Measurements from ENCODE around the gene RHOJ. TPM values are rescaled to one million over a fixed set of nuclear protein-coding genes. Genes with fewer than 3 reads are reported as not detected.

RHOJ gene
- total and polyA plus RNA-seq, 2 donors from 2014 or later = 4.0 to 20.0 TPM

DNA sequence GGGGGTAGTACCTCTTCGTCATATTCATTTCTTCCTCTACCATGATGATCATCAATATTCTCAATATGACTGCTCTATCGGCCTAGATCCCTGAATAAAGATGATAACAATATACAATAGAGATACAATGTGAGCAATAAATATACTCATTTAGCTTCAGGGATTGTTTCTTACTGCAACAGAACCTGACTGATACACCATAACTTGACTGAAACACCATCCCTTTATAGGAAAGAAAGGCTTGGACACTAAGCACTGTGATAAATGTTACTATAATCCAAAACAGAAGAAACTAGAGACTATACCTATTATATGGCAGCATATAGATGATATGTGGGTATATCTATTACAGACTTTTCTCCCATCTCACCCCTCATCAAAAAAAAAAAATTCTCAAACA, 1.2 kb upstream of the RHOJ start:
- no peak overlapping the region for H3K4me3 ChIP-seq (ENCODE audit: low read length in 3 of 3)
- no peaks in the 10 kb centered on the region for H3K27me3 ChIP-seq (ENCODE audit: control insufficient read depth, insufficient read depth, low read length)
- H3K9me3 ChIP-seq (ENCODE audit: control insufficient read depth in 2 of 3, insufficient read depth in 1 of 3, low read length in 3 of 3) = no peaks in the 10 kb centered on the region
- no peak overlapping the region for H3K27ac ChIP-seq (ENCODE audit: low read depth in 2 of 2, low read length in 2 of 2)
- FAIRE-seq (no peak), DNase-seq (no peak)
- no peak overlapping the region for H3K9ac ChIP-seq (ENCODE audit: low read length in 3 of 3)
- no peaks in the 10 kb centered on the region for H3K4me1 ChIP-seq (ENCODE audit: control insufficient read depth in 2 of 3, insufficient read depth in 2 of 3, low read depth in 1 of 3, low read length in 3 of 3)
- H3K36me3 ChIP-seq (ENCODE audit: control insufficient read depth in 2 of 3, insufficient read depth in 3 of 3, low read length in 3 of 3) = no peaks in the 10 kb centered on the region
- TF ChIP-seq, protein P1, sequence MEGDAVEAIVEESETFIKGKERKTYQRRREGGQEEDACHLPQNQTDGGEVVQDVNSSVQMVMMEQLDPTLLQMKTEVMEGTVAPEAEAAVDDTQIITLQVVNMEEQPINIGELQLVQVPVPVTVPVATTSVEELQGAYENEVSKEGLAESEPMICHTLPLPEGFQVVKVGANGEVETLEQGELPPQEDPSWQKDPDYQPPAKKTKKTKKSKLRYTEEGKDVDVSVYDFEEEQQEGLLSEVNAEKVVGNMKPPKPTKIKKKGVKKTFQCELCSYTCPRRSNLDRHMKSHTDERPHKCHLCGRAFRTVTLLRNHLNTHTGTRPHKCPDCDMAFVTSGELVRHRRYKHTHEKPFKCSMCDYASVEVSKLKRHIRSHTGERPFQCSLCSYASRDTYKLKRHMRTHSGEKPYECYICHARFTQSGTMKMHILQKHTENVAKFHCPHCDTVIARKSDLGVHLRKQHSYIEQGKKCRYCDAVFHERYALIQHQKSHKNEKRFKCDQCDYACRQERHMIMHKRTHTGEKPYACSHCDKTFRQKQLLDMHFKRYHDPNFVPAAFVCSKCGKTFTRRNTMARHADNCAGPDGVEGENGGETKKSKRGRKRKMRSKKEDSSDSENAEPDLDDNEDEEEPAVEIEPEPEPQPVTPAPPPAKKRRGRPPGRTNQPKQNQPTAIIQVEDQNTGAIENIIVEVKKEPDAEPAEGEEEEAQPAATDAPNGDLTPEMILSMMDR (IDR thresholded peaks at IDR 0.05; ENCODE audit: borderline replicate concordance, extremely low read depth, insufficient read depth) = no peak
- intact Hi-C loops (cut with DNase I) = no loop called here

DNA sequence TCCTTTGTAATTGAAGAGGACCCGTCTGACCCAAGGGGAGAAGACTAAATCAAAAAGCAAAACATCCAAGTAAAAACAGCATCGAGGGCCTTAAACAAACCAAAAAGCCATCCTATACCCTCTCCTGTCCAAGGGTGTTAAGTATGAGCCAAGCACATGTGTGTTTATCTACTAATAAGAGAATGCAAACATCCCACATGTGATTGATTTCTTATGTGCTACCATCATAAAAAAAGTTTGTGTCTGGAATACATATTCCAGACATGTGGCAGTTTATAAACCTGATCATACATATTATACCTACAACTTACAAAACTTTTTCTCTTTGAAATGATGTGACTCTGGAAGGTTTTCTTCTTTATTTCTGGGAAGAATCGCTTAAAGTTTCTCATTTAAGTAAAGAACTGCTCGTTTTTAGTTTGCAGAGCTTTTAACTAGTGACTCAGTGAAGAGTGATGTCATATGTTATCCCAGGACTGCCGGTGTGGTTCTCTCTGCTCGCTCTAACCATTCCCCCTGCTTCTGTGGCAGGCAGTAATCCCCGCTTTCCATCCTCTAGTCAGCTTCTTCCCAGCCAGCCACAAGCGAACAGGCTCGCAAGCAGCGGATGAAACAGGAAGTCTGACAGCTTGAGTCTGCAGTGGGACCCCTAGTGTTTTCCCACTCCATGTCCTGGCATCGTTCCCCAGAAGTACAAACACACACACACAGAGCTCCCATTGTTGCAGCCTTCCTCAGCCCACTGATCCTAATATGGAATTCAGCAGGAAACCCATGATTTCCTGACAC, 431 bp upstream of the RHOJ start:
- DNase-seq (peak; percentile 74 to 97 (median 87)), FAIRE-seq (peak; percentile 72)
- peak overlapping the region; percentile 38 to 67 (median 61) for H3K4me3 ChIP-seq (ENCODE audit: low read length in 3 of 3)
- H3K4me1 ChIP-seq (ENCODE audit: control insufficient read depth in 2 of 3, insufficient read depth in 2 of 3, low read depth in 1 of 3, low read length in 3 of 3) = no peaks in the 10 kb centered on the region
- intact Hi-C loops (cut with DNase I) = no loop called here
- H3K9ac ChIP-seq (ENCODE audit: low read length in 3 of 3) = peak overlapping the region in 2 of 3 donors; percentile 10 to 57
- TF ChIP-seq, protein P1 (IDR thresholded peaks at IDR 0.05; ENCODE audit: borderline replicate concordance, extremely low read depth, insufficient read depth) = no peak
- H3K27ac ChIP-seq (ENCODE audit: low read depth in 2 of 2, low read length in 2 of 2) = peak overlapping the region; percentile 60 to 81
- no peaks in the 10 kb centered on the region for H3K27me3 ChIP-seq (ENCODE audit: control insufficient read depth, insufficient read depth, low read length)
- H3K36me3 ChIP-seq (ENCODE audit: control insufficient read depth in 2 of 3, insufficient read depth in 3 of 3, low read length in 3 of 3) = no peaks in the 10 kb centered on the region
- H3K9me3 ChIP-seq (ENCODE audit: control insufficient read depth in 2 of 3, insufficient read depth in 1 of 3, low read length in 3 of 3) = no peaks in the 10 kb centered on the region

DNA sequence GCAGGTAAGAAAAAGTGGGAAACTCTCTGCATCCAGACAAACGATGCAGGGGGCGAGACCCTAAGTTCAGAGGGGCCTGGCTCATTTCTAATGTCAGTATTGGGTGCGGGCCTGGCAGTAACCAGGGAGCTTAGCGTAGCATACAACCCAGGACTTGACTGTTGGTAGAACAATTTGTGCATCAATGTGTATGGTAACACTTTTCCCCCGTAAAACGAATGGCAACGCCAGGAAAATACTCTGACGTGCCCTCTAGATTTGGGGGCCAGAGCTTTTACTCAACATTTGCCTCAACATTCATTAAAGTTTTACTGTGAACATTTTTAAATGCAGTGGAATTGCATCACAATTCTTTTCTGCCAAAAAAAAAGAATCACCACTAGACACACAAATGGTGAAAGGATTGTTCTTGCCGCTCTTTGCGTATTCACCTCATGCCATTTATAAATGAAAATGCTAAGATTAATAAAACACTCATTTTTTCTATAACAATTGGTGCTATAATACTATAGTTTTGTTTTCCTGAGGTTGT, 867 bp downstream of the RHOJ start:
- no peaks in the 10 kb centered on the region for H3K27me3 ChIP-seq (ENCODE audit: control insufficient read depth, insufficient read depth, low read length)
- H3K9me3 ChIP-seq (ENCODE audit: control insufficient read depth in 2 of 3, insufficient read depth in 1 of 3, low read length in 3 of 3) = no peaks in the 10 kb centered on the region
- intact Hi-C loops (cut with DNase I) = no loop called here
- H3K27ac ChIP-seq (ENCODE audit: low read depth in 2 of 2, low read length in 2 of 2) = peak overlapping the region in 1 of 2 donors; percentile 60
- H3K4me3 ChIP-seq (ENCODE audit: low read length in 3 of 3) = peak overlapping the region; percentile 38 to 67 (median 61)
- peak overlapping the region in 2 of 3 donors; percentile 10 to 57 for H3K9ac ChIP-seq (ENCODE audit: low read length in 3 of 3)
- no peaks in the 10 kb centered on the region for H3K36me3 ChIP-seq (ENCODE audit: control insufficient read depth in 2 of 3, insufficient read depth in 3 of 3, low read length in 3 of 3)
- TF ChIP-seq, protein P1 (IDR thresholded peaks at IDR 0.05; ENCODE audit: borderline replicate concordance, extremely low read depth, insufficient read depth) = no peak
- DNase-seq = peak in 1 of 5 donors; percentile 8
- FAIRE-seq = no peak
- no peaks in the 10 kb centered on the region for H3K4me1 ChIP-seq (ENCODE audit: control insufficient read depth in 2 of 3, insufficient read depth in 2 of 3, low read depth in 1 of 3, low read length in 3 of 3)
